ENCODE results near the gene WHAMM. TPM values are rescaled to one million over a fixed set of nuclear protein-coding genes. Genes with fewer than 3 reads are reported as not detected.

WHAMM gene
- total RNA-seq, 4 donors from 2014 or later: 6.4 to 14.2 (median 8.8) TPM

DNA sequence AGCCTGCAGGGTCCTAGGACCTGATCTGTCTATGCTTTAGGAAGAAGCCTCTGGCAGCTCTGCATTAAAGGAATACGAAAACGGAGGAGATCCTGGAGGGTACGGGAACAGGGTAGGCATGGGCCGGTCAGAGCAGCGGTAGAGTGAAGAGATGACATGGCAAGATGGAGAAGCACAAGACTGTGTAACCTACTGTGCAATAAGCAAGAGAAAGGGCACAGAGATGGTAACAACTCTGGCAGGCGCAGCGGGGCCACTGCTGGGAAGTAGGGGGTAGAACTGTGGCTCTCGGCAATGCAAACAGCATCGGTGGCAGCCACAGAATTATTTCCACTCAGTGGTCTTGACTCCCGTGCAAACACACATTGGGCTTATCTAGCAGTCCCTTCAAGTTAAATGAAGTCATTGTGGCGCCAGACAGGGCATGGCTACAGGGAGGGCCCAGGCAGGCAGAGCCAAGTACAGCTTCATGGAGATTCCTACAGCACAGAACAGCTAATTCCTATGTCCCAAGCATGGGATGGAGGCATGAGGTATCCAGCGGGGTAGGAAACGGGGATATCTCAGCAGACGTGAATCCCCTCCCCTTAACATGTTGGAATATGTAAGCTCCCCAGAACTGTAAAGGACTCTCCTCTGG is 28.8 kb downstream of the WHAMM start:
- peaks cover 0 to 41% (median 17%) of the 10 kb centered on the region in 4 donors for H3K36me3 ChIP-seq
- in situ Hi-C loops (cut with MboI; ENCODE audit: low pct_ligation_motif_present in 1 of 4, low pct_unique_long_range_greater_than_20kb in 1 of 4, low sequenced_read_pairs in 3 of 4): loop anchor here in 1 of 4 donors (25.0 kb wide), 1 partner anchor 174 kb away; the partner anchor contains the start of gene C15orf40

GRCh38 chr15:82839136-82839535 is 29.7 kb downstream of the WHAMM start:
- no peak overlapping the region for H3K27ac ChIP-seq
- in situ Hi-C loops (cut with MboI; ENCODE audit: low pct_ligation_motif_present in 1 of 4, low pct_unique_long_range_greater_than_20kb in 1 of 4, low sequenced_read_pairs in 3 of 4) (loop anchor here in 1 of 4 donors (25.0 kb wide), 1 partner anchor 173 kb away; the partner anchor contains the start of gene C15orf40), intact Hi-C loops (cut with DNase I; ENCODE audit: low total_unique reads) (no loop called here)
- H3K36me3 ChIP-seq: peaks cover 0 to 32% (median 12%) of the 10 kb centered on the region in 4 donors
- TF ChIP-seq POLR2A (IDR thresholded peaks at IDR 0.05) (no peak), POLR2AphosphoS5 (IDR thresholded peaks at IDR 0.05) (no peak), EP300 (IDR thresholded peaks at IDR 0.05; ENCODE audit: low read depth) (no peak)
- TF ChIP-seq, protein P1, sequence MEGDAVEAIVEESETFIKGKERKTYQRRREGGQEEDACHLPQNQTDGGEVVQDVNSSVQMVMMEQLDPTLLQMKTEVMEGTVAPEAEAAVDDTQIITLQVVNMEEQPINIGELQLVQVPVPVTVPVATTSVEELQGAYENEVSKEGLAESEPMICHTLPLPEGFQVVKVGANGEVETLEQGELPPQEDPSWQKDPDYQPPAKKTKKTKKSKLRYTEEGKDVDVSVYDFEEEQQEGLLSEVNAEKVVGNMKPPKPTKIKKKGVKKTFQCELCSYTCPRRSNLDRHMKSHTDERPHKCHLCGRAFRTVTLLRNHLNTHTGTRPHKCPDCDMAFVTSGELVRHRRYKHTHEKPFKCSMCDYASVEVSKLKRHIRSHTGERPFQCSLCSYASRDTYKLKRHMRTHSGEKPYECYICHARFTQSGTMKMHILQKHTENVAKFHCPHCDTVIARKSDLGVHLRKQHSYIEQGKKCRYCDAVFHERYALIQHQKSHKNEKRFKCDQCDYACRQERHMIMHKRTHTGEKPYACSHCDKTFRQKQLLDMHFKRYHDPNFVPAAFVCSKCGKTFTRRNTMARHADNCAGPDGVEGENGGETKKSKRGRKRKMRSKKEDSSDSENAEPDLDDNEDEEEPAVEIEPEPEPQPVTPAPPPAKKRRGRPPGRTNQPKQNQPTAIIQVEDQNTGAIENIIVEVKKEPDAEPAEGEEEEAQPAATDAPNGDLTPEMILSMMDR (IDR thresholded peaks at IDR 0.05): no peak
- H3K9me3 ChIP-seq: no peaks in the 10 kb centered on the region
- H3K27me3 ChIP-seq: no peaks in the 10 kb centered on the region
- no peaks in the 10 kb centered on the region for H3K4me1 ChIP-seq
- no peak overlapping the region for H3K4me3 ChIP-seq
- DNase-seq: no peak

More for the DNA sequence above, 28.8 kb downstream of the WHAMM start:
- no peak for DNase-seq
- no peaks in the 10 kb centered on the region for H3K4me1 ChIP-seq
- H3K27ac ChIP-seq: no peak overlapping the region
- no peaks in the 10 kb centered on the region for H3K9me3 ChIP-seq
- no peak overlapping the region for H3K4me3 ChIP-seq
- 96 to 97% methylated on average over 8 to 14 of the region's 14 CpGs for WGBS, 2 donors (ENCODE audit: low coverage in 1 of 2)
- intact Hi-C loops (cut with DNase I; ENCODE audit: low total_unique reads): no loop called here
- TF ChIP-seq, protein P1 (IDR thresholded peaks at IDR 0.05): no peak
- no peak for TF ChIP-seq EP300 (IDR thresholded peaks at IDR 0.05; ENCODE audit: low read depth)
- H3K27me3 ChIP-seq: no peaks in the 10 kb centered on the region

GRCh38 chr15:82840166-82840565 is 30.7 kb downstream of the WHAMM start:
- 94 to 100% methylated on average over 3 to 4 of the region's 4 CpGs for WGBS, 2 donors (ENCODE audit: low coverage in 1 of 2)
- H3K27ac ChIP-seq: no peak overlapping the region
- no peaks in the 10 kb centered on the region for H3K9me3 ChIP-seq
- intact Hi-C loops (cut with DNase I; ENCODE audit: low total_unique reads) (no loop called here), in situ Hi-C loops (cut with MboI; ENCODE audit: low pct_ligation_motif_present in 1 of 4, low pct_unique_long_range_greater_than_20kb in 1 of 4, low sequenced_read_pairs in 3 of 4) (loop anchor here in 1 of 4 donors (25.0 kb wide), 1 partner anchor 172 kb away; the partner anchor contains the start of gene C15orf40)
- TF ChIP-seq, protein P1 (IDR thresholded peaks at IDR 0.05): no peak
- no peak for TF ChIP-seq POLR2AphosphoS5 (IDR thresholded peaks at IDR 0.05)
- TF ChIP-seq POLR2A (IDR thresholded peaks at IDR 0.05): no peak
- TF ChIP-seq EP300 (IDR thresholded peaks at IDR 0.05; ENCODE audit: low read depth): no peak
- H3K4me1 ChIP-seq: no peaks in the 10 kb centered on the region
- no peak for DNase-seq
- H3K27me3 ChIP-seq: no peaks in the 10 kb centered on the region
- H3K4me3 ChIP-seq: no peak overlapping the region
- H3K36me3 ChIP-seq: peaks cover 0 to 22% (median 7%) of the 10 kb centered on the region in 4 donors

- intact Hi-C loops (cut with DNase I; ENCODE audit: low total_unique reads) (no loop called here), in situ Hi-C loops (cut with MboI; ENCODE audit: low pct_ligation_motif_present in 1 of 4, low pct_unique_long_range_greater_than_20kb in 1 of 4, low sequenced_read_pairs in 3 of 4) (loop anchor here in 1 of 4 donors (25.0 kb wide), 1 partner anchor 169 kb away; the partner anchor contains the start of gene C15orf40)
- Histone ChIP-seq H3K36me3 (no peaks in the 10 kb centered on the region), H3K4me3 (no peak overlapping the region), H3K27me3 (no peaks in the 10 kb centered on the region), H3K9me3 (no peaks in the 10 kb centered on the region), H3K4me1 (no peaks in the 10 kb centered on the region), H3K27ac (no peak overlapping the region)
- no peak for DNase-seq
- TF ChIP-seq EP300 (IDR thresholded peaks at IDR 0.05; ENCODE audit: low read depth) (no peak), POLR2AphosphoS5 (IDR thresholded peaks at IDR 0.05) (no peak)
- TF ChIP-seq, protein P1 (IDR thresholded peaks at IDR 0.05): no peak
- WGBS, 2 donors (ENCODE audit: low coverage in 1 of 2): 76 to 82% methylated on average over 3 of the region's 3 CpGs
These were observed 34.1 kb downstream of the WHAMM start for GRCh38 chr15:82843566-82843965.
